Measurements from ENCODE around the gene KCNG2. TPM values are rescaled to one million over a fixed set of nuclear protein-coding genes. Genes with fewer than 3 reads are reported as not detected.

Gene KCNG2
- total and polyA plus RNA-seq, 9 of the 15 experiments (the other 6 are each of a cell fraction or from before 2014, with no cell fraction given) = not detected

- ChIA-PET POLR2A (no interaction called here), CTCF (ENCODE audit: low intra/inter-chr PET ratio) (no interaction called here)
- no peak overlapping the region for H3K4me2 ChIP-seq (ENCODE audit: insufficient read depth, low read length)
- H3K36me3 ChIP-seq (ENCODE audit: control insufficient read depth, insufficient read depth, low read length) = no peaks in the 10 kb centered on the region
- BruUV-seq (replicated peaks) = no TSS peak
- H3K27me3 ChIP-seq (ENCODE audit: control insufficient read depth in 2 of 2, insufficient read depth in 2 of 2, low read length in 2 of 2) = peaks cover 12 to 86% of the 10 kb centered on the region in 2 experiments
- no peaks in the 10 kb centered on the region for H3K9me3 ChIP-seq (replicated peaks; ENCODE audit: control insufficient read depth, insufficient read depth, low read depth, low read length)
- no peaks in the 10 kb centered on the region for H3K79me2 ChIP-seq (ENCODE audit: control insufficient read depth, insufficient read depth, low read length)
- ATAC-seq (no peak), FAIRE-seq (no peak), DNase-seq (ENCODE audit: extremely low read depth in 1 of 4, low spot score in 3 of 4) (no peak)
- no peaks in the 10 kb centered on the region for H3K9me1 ChIP-seq (ENCODE audit: control insufficient read depth, insufficient read depth, low read length)
- no peak overlapping the region for H3K4me3 ChIP-seq
- peaks cover 0 to 5% of the 10 kb centered on the region in 2 experiments; a peak in 2 of 5 replicates for H3K4me1 ChIP-seq (replicated peaks in 1 of 2; ENCODE audit: control insufficient read depth in 2 of 2, insufficient read depth in 2 of 2, low read length in 2 of 2)
- H3K27ac ChIP-seq (ENCODE audit: extremely low read depth, low read depth, low read length) = no peak overlapping the region
- in situ Hi-C loops (cut with MboI) (no loop called here), intact Hi-C loops (cut with micrococcal nuclease) (no loop called here)
- H2AFZ ChIP-seq (ENCODE audit: low read depth, low read length) = no peak overlapping the region
- WGBS (ENCODE audit: insufficient coverage, low coverage, missing lambda C conversion rate) = 1% methylated on average over 12 of the region's 18 CpGs
- H3K9ac ChIP-seq (ENCODE audit: insufficient read depth in 1 of 2, low read depth in 2 of 2, low read length in 2 of 2) = no peak overlapping the region
- H4K20me1 ChIP-seq (replicated peaks; ENCODE audit: control insufficient read depth, insufficient read depth, low read length) = no peaks in the 10 kb centered on the region
- TF ChIP-seq, protein P1, sequence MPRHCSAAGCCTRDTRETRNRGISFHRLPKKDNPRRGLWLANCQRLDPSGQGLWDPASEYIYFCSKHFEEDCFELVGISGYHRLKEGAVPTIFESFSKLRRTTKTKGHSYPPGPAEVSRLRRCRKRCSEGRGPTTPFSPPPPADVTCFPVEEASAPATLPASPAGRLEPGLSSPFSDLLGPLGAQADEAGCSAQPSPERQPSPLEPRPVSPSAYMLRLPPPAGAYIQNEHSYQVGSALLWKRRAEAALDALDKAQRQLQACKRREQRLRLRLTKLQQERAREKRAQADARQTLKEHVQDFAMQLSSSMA (CRISPR knock-in tag; IDR thresholded peaks at IDR 0.05) = no peak
- TF ChIP-seq, protein P2, sequence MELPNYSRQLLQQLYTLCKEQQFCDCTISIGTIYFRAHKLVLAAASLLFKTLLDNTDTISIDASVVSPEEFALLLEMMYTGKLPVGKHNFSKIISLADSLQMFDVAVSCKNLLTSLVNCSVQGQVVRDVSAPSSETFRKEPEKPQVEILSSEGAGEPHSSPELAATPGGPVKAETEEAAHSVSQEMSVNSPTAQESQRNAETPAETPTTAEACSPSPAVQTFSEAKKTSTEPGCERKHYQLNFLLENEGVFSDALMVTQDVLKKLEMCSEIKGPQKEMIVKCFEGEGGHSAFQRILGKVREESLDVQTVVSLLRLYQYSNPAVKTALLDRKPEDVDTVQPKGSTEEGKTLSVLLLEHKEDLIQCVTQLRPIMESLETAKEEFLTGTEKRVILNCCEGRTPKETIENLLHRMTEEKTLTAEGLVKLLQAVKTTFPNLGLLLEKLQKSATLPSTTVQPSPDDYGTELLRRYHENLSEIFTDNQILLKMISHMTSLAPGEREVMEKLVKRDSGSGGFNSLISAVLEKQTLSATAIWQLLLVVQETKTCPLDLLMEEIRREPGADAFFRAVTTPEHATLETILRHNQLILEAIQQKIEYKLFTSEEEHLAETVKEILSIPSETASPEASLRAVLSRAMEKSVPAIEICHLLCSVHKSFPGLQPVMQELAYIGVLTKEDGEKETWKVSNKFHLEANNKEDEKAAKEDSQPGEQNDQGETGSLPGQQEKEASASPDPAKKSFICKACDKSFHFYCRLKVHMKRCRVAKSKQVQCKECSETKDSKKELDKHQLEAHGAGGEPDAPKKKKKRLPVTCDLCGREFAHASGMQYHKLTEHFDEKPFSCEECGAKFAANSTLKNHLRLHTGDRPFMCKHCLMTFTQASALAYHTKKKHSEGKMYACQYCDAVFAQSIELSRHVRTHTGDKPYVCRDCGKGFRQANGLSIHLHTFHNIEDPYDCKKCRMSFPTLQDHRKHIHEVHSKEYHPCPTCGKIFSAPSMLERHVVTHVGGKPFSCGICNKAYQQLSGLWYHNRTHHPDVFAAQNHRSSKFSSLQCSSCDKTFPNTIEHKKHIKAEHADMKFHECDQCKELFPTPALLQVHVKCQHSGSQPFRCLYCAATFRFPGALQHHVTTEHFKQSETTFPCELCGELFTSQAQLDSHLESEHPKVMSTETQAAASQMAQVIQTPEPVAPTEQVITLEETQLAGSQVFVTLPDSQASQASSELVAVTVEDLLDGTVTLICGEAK (IDR thresholded peaks at IDR 0.05) = no peak
- TF ChIP-seq, protein P2 (CRISPR knock-in tag; IDR thresholded peaks at IDR 0.05) = no peak
- TF ChIP-seq, protein P3, sequence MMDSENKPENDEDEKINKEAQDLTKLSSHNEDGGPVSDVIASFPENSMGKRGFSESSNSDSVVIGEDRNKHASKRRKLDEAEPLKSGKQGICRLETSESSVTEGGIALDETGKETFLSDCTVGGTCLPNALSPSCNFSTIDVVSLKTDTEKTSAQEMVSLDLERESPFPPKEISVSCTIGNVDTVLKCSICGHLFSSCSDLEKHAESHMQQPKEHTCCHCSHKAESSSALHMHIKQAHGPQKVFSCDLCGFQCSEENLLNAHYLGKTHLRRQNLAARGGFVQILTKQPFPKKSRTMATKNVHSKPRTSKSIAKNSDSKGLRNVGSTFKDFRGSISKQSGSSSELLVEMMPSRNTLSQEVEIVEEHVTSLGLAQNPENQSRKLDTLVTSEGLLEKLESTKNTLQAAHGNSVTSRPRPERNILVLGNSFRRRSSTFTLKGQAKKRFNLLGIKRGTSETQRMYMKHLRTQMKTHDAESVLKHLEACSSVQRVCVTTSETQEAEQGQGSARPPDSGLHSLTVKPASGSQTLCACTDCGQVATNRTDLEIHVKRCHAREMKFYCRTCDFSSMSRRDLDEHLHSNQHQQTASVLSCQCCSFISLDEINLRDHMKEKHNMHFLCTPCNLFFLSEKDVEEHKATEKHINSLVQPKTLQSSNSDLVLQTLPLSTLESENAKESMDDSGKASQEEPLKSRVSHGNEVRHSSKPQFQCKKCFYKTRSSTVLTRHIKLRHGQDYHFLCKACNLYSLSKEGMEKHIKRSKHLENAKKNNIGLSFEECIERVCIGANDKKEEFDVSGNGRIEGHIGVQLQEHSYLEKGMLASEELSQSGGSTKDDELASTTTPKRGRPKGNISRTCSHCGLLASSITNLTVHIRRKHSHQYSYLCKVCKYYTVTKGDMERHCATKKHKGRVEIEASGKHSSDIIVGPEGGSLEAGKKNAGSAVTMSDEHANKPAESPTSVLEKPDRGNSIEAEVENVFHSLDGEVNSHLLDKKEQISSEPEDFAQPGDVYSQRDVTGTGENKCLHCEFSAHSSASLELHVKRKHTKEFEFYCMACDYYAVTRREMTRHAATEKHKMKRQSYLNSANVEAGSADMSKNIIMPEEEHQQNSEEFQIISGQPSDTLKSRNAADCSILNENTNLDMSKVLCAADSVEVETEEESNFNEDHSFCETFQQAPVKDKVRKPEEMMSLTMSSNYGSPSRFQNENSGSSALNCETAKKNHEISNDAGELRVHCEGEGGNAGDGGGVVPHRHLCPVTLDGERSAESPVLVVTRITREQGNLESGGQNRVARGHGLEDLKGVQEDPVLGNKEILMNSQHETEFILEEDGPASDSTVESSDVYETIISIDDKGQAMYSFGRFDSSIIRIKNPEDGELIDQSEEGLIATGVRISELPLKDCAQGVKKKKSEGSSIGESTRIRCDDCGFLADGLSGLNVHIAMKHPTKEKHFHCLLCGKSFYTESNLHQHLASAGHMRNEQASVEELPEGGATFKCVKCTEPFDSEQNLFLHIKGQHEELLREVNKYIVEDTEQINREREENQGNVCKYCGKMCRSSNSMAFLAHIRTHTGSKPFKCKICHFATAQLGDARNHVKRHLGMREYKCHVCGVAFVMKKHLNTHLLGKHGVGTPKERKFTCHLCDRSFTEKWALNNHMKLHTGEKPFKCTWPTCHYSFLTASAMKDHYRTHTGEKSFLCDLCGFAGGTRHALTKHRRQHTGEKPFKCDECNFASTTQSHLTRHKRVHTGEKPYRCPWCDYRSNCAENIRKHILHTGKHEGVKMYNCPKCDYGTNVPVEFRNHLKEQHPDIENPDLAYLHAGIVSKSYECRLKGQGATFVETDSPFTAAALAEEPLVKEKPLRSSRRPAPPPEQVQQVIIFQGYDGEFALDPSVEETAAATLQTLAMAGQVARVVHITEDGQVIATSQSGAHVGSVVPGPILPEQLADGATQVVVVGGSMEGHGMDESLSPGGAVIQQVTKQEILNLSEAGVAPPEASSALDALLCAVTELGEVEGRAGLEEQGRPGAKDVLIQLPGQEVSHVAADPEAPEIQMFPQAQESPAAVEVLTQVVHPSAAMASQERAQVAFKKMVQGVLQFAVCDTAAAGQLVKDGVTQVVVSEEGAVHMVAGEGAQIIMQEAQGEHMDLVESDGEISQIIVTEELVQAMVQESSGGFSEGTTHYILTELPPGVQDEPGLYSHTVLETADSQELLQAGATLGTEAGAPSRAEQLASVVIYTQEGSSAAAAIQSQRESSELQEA (IDR thresholded peaks at IDR 0.05; ENCODE audit: low read depth) = no peak
Observed at GRCh38 chr18:79779700-79780190, 18.0 kb upstream of the KCNG2 start.

Data from K562 (cell line).